Calu3 (cell line): Measurements from ENCODE around the gene ADSL. TPM values are rescaled to one million over a fixed set of nuclear protein-coding genes. Genes with fewer than 3 reads are reported as not detected.

Experiments used
- BruUV-seq: library from RNA; stranded (reverse); fragments of 400-500 nt; replicated peaks from 2 replicates; lab custom pipeline; 2021; lab: Mats Ljungman, UMichigan
- CTCF ChIA-PET: fragments of 300-600 bp; sonication (Branson Sonifier 250); formaldehyde crosslinking; loops from one replicate; lab custom pipeline; 2022; ENCODE audit warnings: antibody characterized with exemption; lab: Charles Lee
- DNase-seq: peaks from one replicate; pipeline ENCODE4 v3.0.0; 2022
- H3K27ac Mint-ChIP-seq: one replicate; pipeline ENCODE4 v1.8.0; 2022; ENCODE audit warnings: mixed read lengths; ENCODE audit not compliant: unreplicated experiment
- H3K27me3 Mint-ChIP-seq: one replicate; pipeline ENCODE4 v1.8.0; 2022; ENCODE audit warnings: mixed read lengths; ENCODE audit not compliant: unreplicated experiment
- H3K36me3 Mint-ChIP-seq: one replicate; pipeline ENCODE4 v1.8.0; 2022; ENCODE audit warnings: mild to moderate bottlenecking, moderate library complexity, mixed read lengths; ENCODE audit not compliant: insufficient read depth, unreplicated experiment
- H3K4me1 Mint-ChIP-seq: one replicate; pipeline ENCODE4 v1.8.0; 2022; ENCODE audit warnings: mild to moderate bottlenecking, low read depth, mixed read lengths; ENCODE audit not compliant: unreplicated experiment
- H3K4me3 Mint-ChIP-seq: one replicate; pipeline ENCODE4 v1.8.0; 2022; ENCODE audit warnings: mild to moderate bottlenecking, low read depth, moderate library complexity, mixed read lengths; ENCODE audit not compliant: unreplicated experiment
- H3K9me3 Mint-ChIP-seq: one replicate; pipeline ENCODE4 v1.8.0; 2022; ENCODE audit warnings: low read depth, mixed read lengths; ENCODE audit not compliant: unreplicated experiment
- intact Hi-C: fragments of 100-400 bp; cut with micrococcal nuclease; formaldehyde crosslinking; loops from one replicate; pipeline ENCODE4 v1.10.0; 2022; ENCODE audit not compliant: unreplicated experiment
- total RNA-seq: library from RNA; stranded (reverse); gene quantifications from 2 replicates; pipeline ENCODE4 v1.2.3, GENCODE V29; 2022
- TF ChIP-seq, protein P1 (sequence below): fragments of 200-600 bp; IDR thresholded peaks from one replicate; pipeline ENCODE4 v1.8.0; 2022; ENCODE audit warnings: antibody characterized with exemption; ENCODE audit not compliant: unreplicated experiment

ADSL gene
- total RNA-seq, 1 experiment from 2014 or later, result 96.3 TPM

DNA sequence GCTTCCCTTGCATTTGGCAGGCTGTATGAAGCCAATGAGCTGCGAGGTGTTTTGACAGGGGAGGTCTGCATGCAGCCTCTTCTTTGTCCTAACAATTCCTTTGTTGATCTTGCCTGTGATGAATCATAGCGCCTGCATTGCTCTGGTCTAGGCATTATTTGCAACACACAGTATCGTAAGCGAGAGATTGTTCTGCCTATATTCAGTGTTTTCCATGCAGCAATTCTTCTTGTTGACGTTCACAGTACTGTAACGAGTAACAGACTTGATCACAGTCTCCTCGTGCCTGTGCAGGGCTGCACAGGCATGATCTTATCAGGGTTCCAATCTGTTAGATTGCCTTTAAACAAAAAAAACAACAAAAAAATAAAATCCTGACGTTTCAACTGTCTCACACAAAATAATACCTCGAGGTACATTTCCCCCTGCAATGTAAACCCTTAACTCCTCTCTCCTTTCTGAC is 13.9 kb upstream of the ADSL start:
- Mint-ChIP-seq H3K27me3 (no peaks in the 10 kb centered on the region), H3K4me3 (no peak overlapping the region), H3K27ac (no peak overlapping the region), H3K4me1 (no peaks in the 10 kb centered on the region), H3K36me3 (peaks cover 38% of the 10 kb centered on the region), H3K9me3 (no peaks in the 10 kb centered on the region)
- BruUV-seq, result no TSS peak
- TF ChIP-seq, protein P1, sequence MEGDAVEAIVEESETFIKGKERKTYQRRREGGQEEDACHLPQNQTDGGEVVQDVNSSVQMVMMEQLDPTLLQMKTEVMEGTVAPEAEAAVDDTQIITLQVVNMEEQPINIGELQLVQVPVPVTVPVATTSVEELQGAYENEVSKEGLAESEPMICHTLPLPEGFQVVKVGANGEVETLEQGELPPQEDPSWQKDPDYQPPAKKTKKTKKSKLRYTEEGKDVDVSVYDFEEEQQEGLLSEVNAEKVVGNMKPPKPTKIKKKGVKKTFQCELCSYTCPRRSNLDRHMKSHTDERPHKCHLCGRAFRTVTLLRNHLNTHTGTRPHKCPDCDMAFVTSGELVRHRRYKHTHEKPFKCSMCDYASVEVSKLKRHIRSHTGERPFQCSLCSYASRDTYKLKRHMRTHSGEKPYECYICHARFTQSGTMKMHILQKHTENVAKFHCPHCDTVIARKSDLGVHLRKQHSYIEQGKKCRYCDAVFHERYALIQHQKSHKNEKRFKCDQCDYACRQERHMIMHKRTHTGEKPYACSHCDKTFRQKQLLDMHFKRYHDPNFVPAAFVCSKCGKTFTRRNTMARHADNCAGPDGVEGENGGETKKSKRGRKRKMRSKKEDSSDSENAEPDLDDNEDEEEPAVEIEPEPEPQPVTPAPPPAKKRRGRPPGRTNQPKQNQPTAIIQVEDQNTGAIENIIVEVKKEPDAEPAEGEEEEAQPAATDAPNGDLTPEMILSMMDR, result no peak
- DNase-seq, result no peak
- intact Hi-C loops, result no loop called here
- CTCF ChIA-PET, result no interaction called here

DNA sequence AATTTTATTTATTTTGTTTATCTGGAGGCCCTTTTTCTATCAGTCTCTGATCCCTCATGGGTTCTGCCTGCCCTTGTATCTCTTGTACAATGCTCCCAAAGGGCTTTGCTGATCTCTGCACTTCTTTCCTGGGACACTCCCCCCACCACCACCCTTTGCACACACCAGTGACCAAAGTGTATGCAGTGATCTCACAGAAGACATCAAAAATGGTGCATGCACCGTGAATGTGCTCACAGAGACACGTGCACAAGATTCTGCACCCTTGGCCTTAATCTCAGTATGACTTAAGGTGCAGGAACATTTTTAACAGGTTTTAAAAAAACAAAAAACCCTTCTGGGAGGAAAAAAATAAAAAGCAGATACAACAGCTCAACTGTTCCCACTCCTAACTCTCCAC is 12.2 kb upstream of the ADSL start:
- intact Hi-C loops, result no loop called here
- no peak for DNase-seq
- BruUV-seq, result no TSS peak
- H3K4me1 Mint-ChIP-seq, result no peaks in the 10 kb centered on the region
- TF ChIP-seq, protein P1, result no peak
- H3K27me3 Mint-ChIP-seq, result no peaks in the 10 kb centered on the region
- H3K9me3 Mint-ChIP-seq, result no peaks in the 10 kb centered on the region
- no peak overlapping the region for H3K27ac Mint-ChIP-seq
- H3K36me3 Mint-ChIP-seq, result peaks cover 24% of the 10 kb centered on the region
- no peak overlapping the region for H3K4me3 Mint-ChIP-seq
- CTCF ChIA-PET, result no interaction called here

DNA sequence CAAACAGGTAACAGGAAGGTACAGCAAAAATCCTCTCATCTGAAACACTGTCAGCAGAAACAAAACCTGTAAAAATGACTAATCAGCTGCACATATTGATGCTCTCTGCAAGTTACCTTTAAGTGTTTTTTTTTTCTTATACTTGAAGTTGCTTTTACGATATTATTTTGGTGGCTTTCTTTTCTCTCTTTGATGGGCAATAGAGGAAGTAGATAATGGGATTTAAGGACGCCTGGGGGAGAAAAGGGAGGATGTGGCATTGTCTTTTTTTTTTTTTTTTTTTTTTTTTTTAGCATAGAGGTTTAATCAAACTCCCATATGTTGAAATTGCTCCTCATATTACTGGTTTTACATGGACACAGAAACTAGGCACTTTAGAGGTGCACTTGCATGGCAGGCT is 11.4 kb upstream of the ADSL start:
- Mint-ChIP-seq H3K36me3 (peaks cover 24% of the 10 kb centered on the region), H3K4me3 (no peak overlapping the region), H3K27ac (no peak overlapping the region), H3K27me3 (no peaks in the 10 kb centered on the region), H3K9me3 (no peaks in the 10 kb centered on the region), H3K4me1 (no peaks in the 10 kb centered on the region)
- CTCF ChIA-PET, result no interaction called here
- no peak for DNase-seq
- BruUV-seq, result no TSS peak
- intact Hi-C loops, result no loop called here
- TF ChIP-seq, protein P1, result no peak

DNA sequence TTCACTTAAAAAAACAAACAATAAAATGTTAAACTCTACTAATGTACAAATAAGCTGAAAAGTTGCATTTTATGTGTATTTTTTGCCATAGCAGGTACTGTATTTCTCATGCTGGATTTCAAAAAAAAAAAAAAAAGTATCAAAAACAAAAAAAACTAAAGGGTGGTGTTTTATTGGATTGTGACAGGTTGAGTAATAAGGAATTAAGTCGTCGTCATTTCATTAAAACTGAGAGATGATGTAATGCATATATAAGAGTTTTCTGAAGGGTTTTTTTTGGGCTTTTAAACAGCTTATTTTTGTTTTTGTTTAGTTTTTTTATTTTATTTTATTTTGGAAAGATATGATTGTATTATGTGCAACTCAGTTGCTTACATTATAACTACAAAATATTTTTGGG is 10.9 kb upstream of the ADSL start:
- Mint-ChIP-seq H3K9me3 (no peaks in the 10 kb centered on the region), H3K4me1 (no peaks in the 10 kb centered on the region), H3K4me3 (no peak overlapping the region), H3K27ac (no peak overlapping the region), H3K36me3 (peaks cover 20% of the 10 kb centered on the region), H3K27me3 (no peaks in the 10 kb centered on the region)
- DNase-seq, result no peak
- CTCF ChIA-PET, result no interaction called here
- no TSS peak for BruUV-seq
- intact Hi-C loops, result no loop called here
- TF ChIP-seq, protein P1, result no peak
